Osteocyte (in vitro differentiated cells): ENCODE results near the gene FSTL4. TPM values are rescaled to one million over a fixed set of nuclear protein-coding genes. Genes with fewer than 3 reads are reported as not detected.

Source experiments
- DNase-seq: peaks from one replicate; pipeline ENCODE4 v3.0.0; 2021; ENCODE audit warnings: mixed read lengths; ENCODE audit not compliant: unreplicated experiment; ENCODE audit errors: extremely low spot score
- H3K27ac Mint-ChIP-seq: one replicate; pipeline ENCODE4 v1.8.0; 2021; ENCODE audit warnings: mild to moderate bottlenecking, mixed read lengths; ENCODE audit not compliant: unreplicated experiment
- H3K27me3 Mint-ChIP-seq: one replicate; pipeline ENCODE4 v1.8.0; 2021; ENCODE audit warnings: mixed read lengths; ENCODE audit not compliant: unreplicated experiment
- H3K36me3 Mint-ChIP-seq: one replicate; pipeline ENCODE4 v1.8.0; 2021; ENCODE audit warnings: mixed read lengths; ENCODE audit not compliant: unreplicated experiment
- H3K4me1 Mint-ChIP-seq: one replicate; pipeline ENCODE4 v1.8.0; 2021; ENCODE audit warnings: mixed read lengths; ENCODE audit not compliant: unreplicated experiment
- H3K4me3 Mint-ChIP-seq: one replicate; pipeline ENCODE4 v1.8.0; 2021; ENCODE audit warnings: mild to moderate bottlenecking, moderate library complexity, mixed read lengths; ENCODE audit not compliant: unreplicated experiment
- H3K9me3 Mint-ChIP-seq: one replicate; pipeline ENCODE4 v1.8.0; 2021; ENCODE audit warnings: mixed read lengths; ENCODE audit not compliant: unreplicated experiment
- total RNA-seq: library from RNA; stranded (reverse); gene quantifications from 2 replicates; pipeline ENCODE4 v1.2.1, GENCODE V29; 2021
- TF ChIP-seq, protein P1 (sequence below): fragments of 200-600 bp; sonication (generic); IDR thresholded peaks from 2 replicates; pipeline ENCODE4 v1.5.0; 2021; ENCODE audit warnings: antibody characterized with exemption, mild to moderate bottlenecking, moderate library complexity

FSTL4 gene
- total RNA-seq, 1 donor from 2014 or later = not detected

- Mint-ChIP-seq H3K27ac (no peak overlapping the region), H3K4me1 (no peaks in the 10 kb centered on the region), H3K9me3 (no peaks in the 10 kb centered on the region), H3K27me3 (no peaks in the 10 kb centered on the region), H3K36me3 (no peaks in the 10 kb centered on the region), H3K4me3 (no peak overlapping the region)
- no peak for DNase-seq
- TF ChIP-seq, protein P1, sequence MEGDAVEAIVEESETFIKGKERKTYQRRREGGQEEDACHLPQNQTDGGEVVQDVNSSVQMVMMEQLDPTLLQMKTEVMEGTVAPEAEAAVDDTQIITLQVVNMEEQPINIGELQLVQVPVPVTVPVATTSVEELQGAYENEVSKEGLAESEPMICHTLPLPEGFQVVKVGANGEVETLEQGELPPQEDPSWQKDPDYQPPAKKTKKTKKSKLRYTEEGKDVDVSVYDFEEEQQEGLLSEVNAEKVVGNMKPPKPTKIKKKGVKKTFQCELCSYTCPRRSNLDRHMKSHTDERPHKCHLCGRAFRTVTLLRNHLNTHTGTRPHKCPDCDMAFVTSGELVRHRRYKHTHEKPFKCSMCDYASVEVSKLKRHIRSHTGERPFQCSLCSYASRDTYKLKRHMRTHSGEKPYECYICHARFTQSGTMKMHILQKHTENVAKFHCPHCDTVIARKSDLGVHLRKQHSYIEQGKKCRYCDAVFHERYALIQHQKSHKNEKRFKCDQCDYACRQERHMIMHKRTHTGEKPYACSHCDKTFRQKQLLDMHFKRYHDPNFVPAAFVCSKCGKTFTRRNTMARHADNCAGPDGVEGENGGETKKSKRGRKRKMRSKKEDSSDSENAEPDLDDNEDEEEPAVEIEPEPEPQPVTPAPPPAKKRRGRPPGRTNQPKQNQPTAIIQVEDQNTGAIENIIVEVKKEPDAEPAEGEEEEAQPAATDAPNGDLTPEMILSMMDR = peak; percentile 63
These were observed 324.8 kb downstream of the FSTL4 start for GRCh38 chr5:133287500-133287899.

DNA sequence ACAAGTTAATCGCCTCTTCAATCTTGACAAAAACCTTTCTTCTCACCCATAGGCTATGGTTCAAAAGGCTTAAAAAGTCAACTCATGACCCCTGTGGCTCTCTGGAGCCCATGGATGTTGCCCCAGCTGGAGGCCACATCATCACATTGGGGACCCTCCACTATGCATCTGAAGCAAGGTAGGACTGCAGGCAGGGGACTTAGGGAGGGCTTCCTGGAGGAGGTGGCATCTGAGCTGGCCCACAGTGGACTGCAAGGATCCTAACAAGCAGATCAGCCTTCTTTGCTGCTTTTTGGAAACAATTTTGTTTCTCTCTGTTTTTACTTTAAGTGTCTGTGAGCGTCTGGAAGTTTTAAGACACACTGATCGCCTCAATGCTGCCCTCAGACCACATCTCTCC, 325.9 kb downstream of the FSTL4 start:
- H3K36me3 Mint-ChIP-seq = no peaks in the 10 kb centered on the region
- H3K27me3 Mint-ChIP-seq = peaks cover 3% of the 10 kb centered on the region
- H3K4me1 Mint-ChIP-seq = no peaks in the 10 kb centered on the region
- DNase-seq = no peak
- no peaks in the 10 kb centered on the region for H3K9me3 Mint-ChIP-seq
- H3K27ac Mint-ChIP-seq = no peak overlapping the region
- no peak overlapping the region for H3K4me3 Mint-ChIP-seq
- TF ChIP-seq, protein P1 = no peak

- peaks cover 3% of the 10 kb centered on the region for H3K27me3 Mint-ChIP-seq
- H3K4me1 Mint-ChIP-seq = no peaks in the 10 kb centered on the region
- H3K9me3 Mint-ChIP-seq = no peaks in the 10 kb centered on the region
- no peak overlapping the region for H3K27ac Mint-ChIP-seq
- TF ChIP-seq, protein P1 = no peak
- no peak overlapping the region for H3K4me3 Mint-ChIP-seq
- no peaks in the 10 kb centered on the region for H3K36me3 Mint-ChIP-seq
- no peak for DNase-seq
These were observed 326.7 kb downstream of the FSTL4 start for GRCh38 chr5:133285583-133286021.

DNA sequence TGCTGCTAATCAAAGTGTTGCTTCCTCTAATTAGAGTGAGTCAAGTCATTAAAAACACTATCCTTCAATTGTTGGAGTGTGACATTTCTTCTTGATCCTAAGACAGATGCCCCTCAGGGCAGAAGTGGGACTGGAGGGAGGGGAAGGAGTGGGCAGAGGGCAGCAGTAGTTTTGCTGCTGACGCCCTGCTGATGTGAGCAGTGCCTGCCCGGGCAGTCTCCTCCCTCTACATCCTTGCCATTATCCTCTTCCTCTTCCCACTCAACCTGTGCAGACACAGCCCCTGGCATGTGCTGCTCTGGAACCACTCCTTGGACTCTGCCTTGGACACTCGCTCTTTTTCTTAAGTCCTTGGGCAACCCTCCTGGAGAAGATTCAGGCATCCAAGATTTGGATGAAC, 328.0 kb downstream of the FSTL4 start:
- Mint-ChIP-seq H3K27me3 (peaks cover 3% of the 10 kb centered on the region), H3K36me3 (no peaks in the 10 kb centered on the region), H3K9me3 (no peaks in the 10 kb centered on the region), H3K27ac (no peak overlapping the region), H3K4me1 (no peaks in the 10 kb centered on the region), H3K4me3 (no peak overlapping the region)
- TF ChIP-seq, protein P1 = no peak
- DNase-seq = no peak

DNA sequence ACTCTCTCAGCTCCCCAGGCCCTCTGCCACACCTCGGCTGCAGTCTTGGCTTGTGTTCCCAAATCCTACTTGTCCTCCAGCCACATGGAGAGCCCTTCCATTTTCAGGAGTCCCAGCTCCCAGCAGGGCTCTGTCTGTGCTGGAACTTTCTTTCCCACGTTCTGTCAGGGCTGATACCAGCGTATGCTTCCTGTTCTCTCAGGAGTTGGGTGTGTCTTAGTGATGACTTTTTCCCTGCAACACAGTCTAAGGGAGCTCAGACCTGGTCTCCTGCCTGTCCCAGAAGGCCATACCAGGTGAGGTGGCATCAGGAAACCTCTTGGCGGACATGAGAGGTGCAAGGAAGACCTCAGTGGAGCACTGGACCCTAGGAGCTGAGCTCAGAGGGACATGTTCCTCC, 334.0 kb downstream of the FSTL4 start:
- no peaks in the 10 kb centered on the region for H3K4me1 Mint-ChIP-seq
- H3K9me3 Mint-ChIP-seq = no peaks in the 10 kb centered on the region
- TF ChIP-seq, protein P1 = no peak
- H3K27ac Mint-ChIP-seq = no peak overlapping the region
- DNase-seq = no peak
- peaks cover 3% of the 10 kb centered on the region for H3K27me3 Mint-ChIP-seq
- H3K4me3 Mint-ChIP-seq = no peak overlapping the region
- no peaks in the 10 kb centered on the region for H3K36me3 Mint-ChIP-seq
